Brain microvascular endothelial cell (primary cell): Measurements from ENCODE around the gene FRYL.

ENCODE experiments used
- DNase-seq: peaks from one replicate; pipeline ENCODE4 v3.0.0-alpha.2; 2020
- H3K27ac ChIP-seq: fragments of 250-450 bp; sonication (Bioruptor Pico); 2 replicates; pipeline ENCODE4 v1.5.1; 2020; ENCODE audit warnings: mild to moderate bottlenecking, moderate library complexity
- H3K27me3 ChIP-seq: fragments of 250-450 bp; sonication (Bioruptor Pico); replicated peaks from 2 replicates; pipeline ENCODE4 v1.5.1; 2020; ENCODE audit warnings: mild to moderate bottlenecking
- H3K36me3 ChIP-seq: fragments of 250-450 bp; sonication (Bioruptor Pico); replicated peaks from 2 replicates; pipeline ENCODE4 v1.5.1; 2020; ENCODE audit warnings: mild to moderate bottlenecking
- H3K4me3 ChIP-seq: 2 replicates; pipeline ENCODE4 v1.5.1; 2011; ENCODE audit warnings: low read depth, mild to moderate bottlenecking, control low read depth, low read length, moderate library complexity
- in situ Hi-C: cut with HindIII; loops from 2 replicates; pipeline ENCODE4 v1.10.0; 2017; ENCODE audit warnings: low sequenced_read_pairs, low pct_ligation_motif_present
- TF ChIP-seq, protein P1 (sequence below): IDR thresholded peaks from 2 replicates; pipeline ENCODE4 v1.5.1; 2011; ENCODE audit warnings: low read depth, mild to moderate bottlenecking, moderate library complexity, low read length, control low read depth, inconsistent platforms; ENCODE audit errors: missing control alignments

The FRYL gene

DNA sequence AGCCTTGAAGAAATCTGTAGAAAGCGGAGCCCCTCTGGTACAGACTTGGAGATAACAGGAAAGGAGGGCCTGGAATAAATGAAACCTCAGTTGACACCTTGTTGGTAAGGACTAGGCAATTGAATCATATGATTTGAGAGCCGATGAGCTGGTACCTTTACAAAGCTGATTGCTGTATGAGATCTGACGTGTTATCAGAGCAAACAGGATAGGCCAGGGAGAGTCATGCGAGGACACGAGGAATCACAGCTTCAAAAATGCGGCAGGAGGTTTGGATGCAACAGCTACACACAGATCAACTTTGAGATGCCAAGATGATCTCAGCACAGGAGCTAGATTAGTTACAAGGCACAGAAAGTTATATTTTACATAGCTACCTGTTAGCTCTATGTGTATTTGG lies 304.3 kb downstream of the FRYL start:
- in situ Hi-C loops: no loop called here
- DNase-seq: no peak
- Histone ChIP-seq H3K27ac (no peak overlapping the region), H3K36me3 (no peaks in the 10 kb centered on the region), H3K27me3 (no peaks in the 10 kb centered on the region), H3K4me3 (no peak overlapping the region)
- TF ChIP-seq, protein P1, sequence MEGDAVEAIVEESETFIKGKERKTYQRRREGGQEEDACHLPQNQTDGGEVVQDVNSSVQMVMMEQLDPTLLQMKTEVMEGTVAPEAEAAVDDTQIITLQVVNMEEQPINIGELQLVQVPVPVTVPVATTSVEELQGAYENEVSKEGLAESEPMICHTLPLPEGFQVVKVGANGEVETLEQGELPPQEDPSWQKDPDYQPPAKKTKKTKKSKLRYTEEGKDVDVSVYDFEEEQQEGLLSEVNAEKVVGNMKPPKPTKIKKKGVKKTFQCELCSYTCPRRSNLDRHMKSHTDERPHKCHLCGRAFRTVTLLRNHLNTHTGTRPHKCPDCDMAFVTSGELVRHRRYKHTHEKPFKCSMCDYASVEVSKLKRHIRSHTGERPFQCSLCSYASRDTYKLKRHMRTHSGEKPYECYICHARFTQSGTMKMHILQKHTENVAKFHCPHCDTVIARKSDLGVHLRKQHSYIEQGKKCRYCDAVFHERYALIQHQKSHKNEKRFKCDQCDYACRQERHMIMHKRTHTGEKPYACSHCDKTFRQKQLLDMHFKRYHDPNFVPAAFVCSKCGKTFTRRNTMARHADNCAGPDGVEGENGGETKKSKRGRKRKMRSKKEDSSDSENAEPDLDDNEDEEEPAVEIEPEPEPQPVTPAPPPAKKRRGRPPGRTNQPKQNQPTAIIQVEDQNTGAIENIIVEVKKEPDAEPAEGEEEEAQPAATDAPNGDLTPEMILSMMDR: no peak

DNA sequence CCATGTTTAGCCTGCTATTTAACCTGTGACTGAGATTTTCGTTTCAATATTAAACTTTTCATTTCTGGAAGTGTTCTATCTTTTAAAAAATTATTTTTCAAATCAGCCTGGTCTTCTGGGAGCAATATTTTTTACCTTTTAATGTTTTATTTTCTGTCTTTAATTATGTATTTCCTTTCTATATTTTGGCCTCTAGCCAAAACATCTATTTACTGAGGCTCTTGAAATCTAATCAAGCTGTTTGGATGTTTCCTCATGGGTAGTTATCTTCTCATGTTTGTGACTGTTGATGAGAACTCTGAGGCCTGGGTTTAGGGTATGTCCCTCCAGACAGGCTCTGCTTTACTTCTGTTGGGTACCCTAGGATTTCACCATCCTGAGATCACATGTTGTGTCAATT lies 307.3 kb downstream of the FRYL start:
- no peak for DNase-seq
- TF ChIP-seq, protein P1: no peak
- H3K36me3 ChIP-seq: no peaks in the 10 kb centered on the region
- no peaks in the 10 kb centered on the region for H3K27me3 ChIP-seq
- in situ Hi-C loops: no loop called here
- no peak overlapping the region for H3K4me3 ChIP-seq
- H3K27ac ChIP-seq: no peak overlapping the region

DNA sequence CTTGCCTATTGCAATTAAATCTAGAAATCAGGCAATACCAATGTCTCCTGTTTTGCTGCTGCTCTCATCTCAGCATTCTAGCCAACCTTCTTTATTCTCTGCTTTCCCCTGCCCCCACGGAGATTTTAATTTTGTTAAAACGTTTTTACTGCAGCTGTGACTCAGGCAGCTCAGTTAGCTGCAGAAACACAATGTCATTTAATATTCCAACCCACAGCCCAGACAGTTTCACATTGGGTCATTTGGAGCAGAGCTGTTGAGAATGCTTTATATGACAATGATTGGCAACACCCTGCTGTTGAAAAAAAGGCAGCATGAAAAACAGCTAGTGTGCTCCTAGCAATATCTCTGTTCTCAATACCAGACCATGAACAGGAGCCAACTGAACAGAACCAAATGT lies 309.5 kb downstream of the FRYL start:
- DNase-seq: no peak
- TF ChIP-seq, protein P1: no peak
- in situ Hi-C loops: no loop called here
- H3K27me3 ChIP-seq: no peaks in the 10 kb centered on the region
- no peak overlapping the region for H3K4me3 ChIP-seq
- no peak overlapping the region for H3K27ac ChIP-seq
- no peaks in the 10 kb centered on the region for H3K36me3 ChIP-seq

DNA sequence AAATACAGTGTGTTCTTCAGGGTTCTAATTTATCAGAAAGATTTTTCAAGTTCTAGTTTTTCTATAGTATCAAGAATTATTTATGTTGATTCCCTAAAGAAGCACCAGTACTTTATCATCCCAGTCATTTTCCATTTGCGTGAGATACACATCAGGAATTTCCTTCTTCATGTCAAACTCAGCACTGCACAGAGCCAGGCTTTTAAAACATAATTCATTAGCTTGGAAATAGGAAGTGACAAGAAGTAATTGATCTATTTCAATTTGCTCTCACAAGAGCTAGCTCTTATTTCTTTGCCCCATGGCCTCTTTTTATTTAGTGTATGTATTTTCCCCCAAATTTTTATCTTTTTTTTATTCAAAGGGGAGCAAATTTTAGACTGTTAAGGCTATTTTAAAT lies 309.9 kb downstream of the FRYL start:
- in situ Hi-C loops: no loop called here

DNA sequence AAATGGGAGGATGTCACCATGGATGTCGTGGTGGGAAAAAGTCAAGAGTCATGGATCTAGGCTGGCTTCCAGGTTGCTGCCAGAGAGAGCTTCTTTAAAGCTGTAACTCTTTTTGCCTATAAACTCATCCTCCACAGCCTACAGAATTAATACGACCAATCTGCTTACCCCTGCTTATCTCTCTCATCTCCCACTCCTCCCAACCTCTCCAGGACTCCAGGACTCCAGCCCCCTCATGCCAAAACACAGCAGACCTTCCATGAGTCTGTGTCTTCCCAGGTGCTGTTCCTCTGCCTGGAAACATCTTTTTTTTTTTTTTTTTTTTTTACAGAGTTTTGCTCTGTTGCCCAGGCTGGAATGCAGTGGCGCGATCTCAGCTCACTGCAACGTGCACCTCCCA lies 312.2 kb downstream of the FRYL start:
- in situ Hi-C loops: no loop called here
- Histone ChIP-seq H3K4me3 (no peak overlapping the region), H3K36me3 (no peaks in the 10 kb centered on the region), H3K27ac (no peak overlapping the region), H3K27me3 (no peaks in the 10 kb centered on the region)
- TF ChIP-seq, protein P1: no peak
- DNase-seq: no peak

More for the DNA sequence above, 309.9 kb downstream of the FRYL start:
- no peak overlapping the region for H3K27ac ChIP-seq
- no peak overlapping the region for H3K4me3 ChIP-seq
- H3K36me3 ChIP-seq: no peaks in the 10 kb centered on the region
- no peak for DNase-seq
- TF ChIP-seq, protein P1: no peak
- H3K27me3 ChIP-seq: no peaks in the 10 kb centered on the region

DNA sequence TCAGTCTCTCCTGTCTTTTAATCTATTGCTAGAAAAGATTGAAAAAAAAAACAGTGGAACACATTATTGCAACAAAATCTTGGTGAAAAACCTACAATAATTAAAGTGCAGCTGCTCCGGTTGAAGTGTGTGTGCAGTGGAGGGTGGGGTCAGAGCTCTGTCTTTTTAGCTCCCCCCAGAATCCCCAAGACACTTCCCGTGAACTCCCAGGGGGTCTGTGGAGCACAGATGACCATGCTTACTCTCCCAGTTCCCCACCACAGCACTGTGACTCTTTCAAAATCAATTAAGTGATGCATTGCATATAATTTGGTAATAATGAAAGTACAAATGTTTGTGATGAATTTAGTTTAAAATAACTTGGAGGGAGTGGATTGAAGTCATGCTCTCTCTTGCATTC lies 312.6 kb downstream of the FRYL start:
- H3K27me3 ChIP-seq: no peaks in the 10 kb centered on the region
- no peaks in the 10 kb centered on the region for H3K36me3 ChIP-seq
- in situ Hi-C loops: no loop called here
- H3K27ac ChIP-seq: no peak overlapping the region
- DNase-seq: no peak
- no peak overlapping the region for H3K4me3 ChIP-seq
- TF ChIP-seq, protein P1: no peak
